ENCODE measurements around the gene DGAT2L6. TPM values are rescaled to one million over a fixed set of nuclear protein-coding genes. Genes with fewer than 3 reads are reported as not detected.

Gene DGAT2L6
- total RNA-seq (ENCODE audit: low replicate concordance), result not detected in 2 replicates

DNA sequence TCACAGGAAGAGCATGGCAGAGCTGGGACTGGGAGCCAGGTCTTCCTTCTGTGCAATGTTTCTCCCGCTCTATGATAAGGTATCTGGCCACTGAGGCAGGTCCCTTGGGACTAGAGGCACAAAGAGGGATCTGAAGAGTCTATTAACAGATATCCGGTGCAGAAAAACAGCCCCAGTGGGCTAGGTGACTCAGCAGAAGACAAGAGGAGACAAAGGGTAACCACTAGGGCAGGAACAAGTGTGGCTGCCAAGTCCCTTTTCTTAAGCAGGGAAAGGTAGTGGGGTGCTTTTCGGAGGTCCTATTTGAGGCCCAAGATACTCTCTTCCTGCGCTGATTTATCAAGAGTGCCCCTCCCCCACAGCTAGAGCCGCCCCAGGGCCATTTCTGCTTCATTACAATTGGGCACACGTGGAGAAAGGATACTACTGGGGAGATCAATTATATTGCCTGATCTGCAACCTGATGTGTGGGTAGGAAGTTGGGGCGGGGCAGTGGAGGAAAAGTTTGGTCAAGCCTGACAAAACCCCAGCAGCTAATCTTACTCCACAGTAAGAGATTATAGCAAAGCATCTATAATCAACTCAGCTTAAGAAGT, at the start of gene DGAT2L6:
DGAT2L6 (plus strand) TSS at position 546 of the 596 bp plus-strand sequence. CDS start 100 bp downstream, outside the sequence.

DNA sequence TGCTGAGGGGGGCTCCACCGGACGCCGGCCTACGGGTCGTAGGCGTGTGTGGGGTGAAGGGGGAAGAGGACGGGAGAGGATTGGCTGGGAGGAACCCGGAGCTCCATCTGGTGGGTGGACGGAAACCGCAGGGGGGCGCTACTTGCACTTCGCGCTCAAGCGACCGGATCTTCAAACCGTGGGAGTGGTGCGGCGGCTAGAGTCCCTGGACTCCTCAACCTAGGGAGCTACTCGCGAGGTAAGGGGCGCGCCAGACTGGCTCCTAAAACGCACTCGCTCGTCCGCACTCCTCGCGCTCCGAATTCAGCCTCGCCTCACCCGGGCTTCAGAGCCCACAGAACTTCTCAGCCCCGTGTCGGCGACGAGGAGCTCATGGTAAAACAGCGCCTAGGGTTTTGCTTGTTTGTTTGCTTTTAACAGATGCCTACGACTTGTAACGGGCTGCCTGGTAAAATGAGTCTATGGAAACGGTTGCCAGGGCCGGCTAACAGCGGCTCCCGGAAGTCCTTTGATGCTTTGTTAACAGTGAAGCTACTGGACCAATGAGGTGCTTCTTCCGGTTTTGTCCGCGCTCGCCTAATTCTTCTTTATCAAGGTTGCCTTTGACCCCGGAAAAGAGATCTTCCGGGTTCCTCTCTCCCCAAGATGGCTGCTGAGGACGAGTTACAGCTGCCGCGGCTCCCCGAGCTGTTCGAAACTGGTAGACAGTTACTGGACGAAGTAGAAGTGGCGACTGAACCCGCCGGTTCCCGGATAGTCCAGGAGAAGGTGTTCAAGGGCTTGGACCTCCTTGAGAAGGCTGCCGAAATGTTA, 43.8 kb upstream of the DGAT2L6 start, which contains the start of gene IGBP1:
IGBP1 (plus strand) TSS at position 145 of the 813 bp plus-strand sequence; CDS start at position 646, 501 bp downstream.

DNA sequence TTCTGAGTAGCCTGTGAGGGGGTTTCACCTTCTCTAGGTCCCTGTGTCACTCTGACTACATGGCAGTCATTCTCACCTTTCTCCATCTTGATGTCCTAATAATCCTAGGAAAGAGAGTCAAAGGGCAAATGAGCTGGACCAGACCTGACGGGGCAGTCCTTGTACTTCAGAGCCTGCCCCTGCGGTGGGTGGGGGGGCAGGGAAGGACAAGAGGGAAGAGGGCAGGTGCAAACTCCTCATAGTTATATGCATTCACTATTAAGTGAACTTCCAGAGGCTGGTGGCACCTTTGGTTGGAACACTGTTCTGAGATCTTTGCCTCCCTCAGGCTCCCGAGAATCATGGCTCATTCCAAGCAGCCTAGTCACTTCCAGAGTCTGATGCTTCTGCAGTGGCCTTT, 57.1 kb downstream of the DGAT2L6 start, which contains the start of gene AWAT1:
AWAT1 (plus strand) TSS at position 301 of the 400 bp plus-strand sequence; CDS start at position 342, 41 bp downstream.

Other genes with a start within 250 kb of the DGAT2L6 start
- 0.08 TPM in 1 of 2 replicates, not detected in the other for gene AWAT2, start 127.5 kb upstream of the DGAT2L6 start, total RNA-seq (ENCODE audit: low replicate concordance)
- gene OTUD6A, start 115.0 kb upstream of the DGAT2L6 start, total RNA-seq (ENCODE audit: low replicate concordance), result not detected in 2 replicates
- gene IGBP1, start 44.0 kb upstream of the DGAT2L6 start, total RNA-seq (ENCODE audit: low replicate concordance), result 77.4 and 103 TPM in 2 replicates
- gene AWAT1, start 57.2 kb downstream of the DGAT2L6 start, total RNA-seq (ENCODE audit: low replicate concordance), result not detected in 2 replicates
- under 0.01 TPM in 1 of 2 replicates, not detected in the other for gene P2RY4, start 82.7 kb downstream of the DGAT2L6 start, total RNA-seq (ENCODE audit: low replicate concordance)
- gene ARR3, start 90.9 kb downstream of the DGAT2L6 start, total RNA-seq (ENCODE audit: low replicate concordance), result not detected in 2 replicates
- not detected in 2 replicates for gene RAB41, start 104.7 kb downstream of the DGAT2L6 start, total RNA-seq (ENCODE audit: low replicate concordance)
- 32.6 and 51.2 TPM in 2 replicates for gene PDZD11, start 112.4 kb downstream of the DGAT2L6 start, total RNA-seq (ENCODE audit: low replicate concordance)
- gene KIF4A, start 112.6 kb downstream of the DGAT2L6 start, total RNA-seq (ENCODE audit: low replicate concordance), result 0.59 and 5.2 TPM in 2 replicates
- gene GDPD2, start 245.8 kb downstream of the DGAT2L6 start, total RNA-seq (ENCODE audit: low replicate concordance), result not detected in 2 replicates

Data from smooth muscle cell of the coronary artery (primary cell).